ENCODE measurements around the gene AJAP1.
A peak's percentile ranks its signal among the peaks of the same experiment; 100 is the strongest.

The AJAP1 gene

DNA sequence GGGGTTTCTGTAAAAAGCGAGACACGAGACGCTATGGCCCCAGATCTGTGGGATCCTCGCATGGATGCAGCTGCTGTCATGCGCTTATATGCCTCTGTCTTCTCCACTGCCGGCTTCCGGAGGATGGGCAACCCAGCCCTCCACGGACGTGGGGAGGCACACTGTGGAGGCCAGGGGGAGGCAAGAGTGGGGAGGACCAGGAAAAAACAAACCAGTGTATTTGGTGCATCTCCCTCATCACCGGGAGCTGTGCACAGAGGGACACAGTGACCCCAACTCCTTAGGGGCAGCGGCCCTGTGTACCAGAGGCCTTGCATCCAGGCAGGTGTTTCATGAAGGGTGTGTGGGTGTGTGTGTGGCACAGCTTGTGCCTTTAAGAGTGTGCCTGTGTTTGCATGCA is 95.0 kb downstream of the AJAP1 start:
- DNase-seq = no peak
- H3K27me3 ChIP-seq (replicated peaks) = no peaks in the 10 kb centered on the region
- no peaks in the 10 kb centered on the region for H3K36me3 ChIP-seq (replicated peaks)
- TF ChIP-seq, protein P1, sequence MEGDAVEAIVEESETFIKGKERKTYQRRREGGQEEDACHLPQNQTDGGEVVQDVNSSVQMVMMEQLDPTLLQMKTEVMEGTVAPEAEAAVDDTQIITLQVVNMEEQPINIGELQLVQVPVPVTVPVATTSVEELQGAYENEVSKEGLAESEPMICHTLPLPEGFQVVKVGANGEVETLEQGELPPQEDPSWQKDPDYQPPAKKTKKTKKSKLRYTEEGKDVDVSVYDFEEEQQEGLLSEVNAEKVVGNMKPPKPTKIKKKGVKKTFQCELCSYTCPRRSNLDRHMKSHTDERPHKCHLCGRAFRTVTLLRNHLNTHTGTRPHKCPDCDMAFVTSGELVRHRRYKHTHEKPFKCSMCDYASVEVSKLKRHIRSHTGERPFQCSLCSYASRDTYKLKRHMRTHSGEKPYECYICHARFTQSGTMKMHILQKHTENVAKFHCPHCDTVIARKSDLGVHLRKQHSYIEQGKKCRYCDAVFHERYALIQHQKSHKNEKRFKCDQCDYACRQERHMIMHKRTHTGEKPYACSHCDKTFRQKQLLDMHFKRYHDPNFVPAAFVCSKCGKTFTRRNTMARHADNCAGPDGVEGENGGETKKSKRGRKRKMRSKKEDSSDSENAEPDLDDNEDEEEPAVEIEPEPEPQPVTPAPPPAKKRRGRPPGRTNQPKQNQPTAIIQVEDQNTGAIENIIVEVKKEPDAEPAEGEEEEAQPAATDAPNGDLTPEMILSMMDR (IDR thresholded peaks at IDR 0.05; ENCODE audit: low read depth, low read length, missing control alignments) = no peak
- no peak overlapping the region for H3K27ac ChIP-seq
- no peak overlapping the region for H3K4me3 ChIP-seq (ENCODE audit: low read depth, low read length)
- in situ Hi-C loops (cut with HindIII; ENCODE audit: low pct_ligation_motif_present, low sequenced_read_pairs) = no loop called here

DNA sequence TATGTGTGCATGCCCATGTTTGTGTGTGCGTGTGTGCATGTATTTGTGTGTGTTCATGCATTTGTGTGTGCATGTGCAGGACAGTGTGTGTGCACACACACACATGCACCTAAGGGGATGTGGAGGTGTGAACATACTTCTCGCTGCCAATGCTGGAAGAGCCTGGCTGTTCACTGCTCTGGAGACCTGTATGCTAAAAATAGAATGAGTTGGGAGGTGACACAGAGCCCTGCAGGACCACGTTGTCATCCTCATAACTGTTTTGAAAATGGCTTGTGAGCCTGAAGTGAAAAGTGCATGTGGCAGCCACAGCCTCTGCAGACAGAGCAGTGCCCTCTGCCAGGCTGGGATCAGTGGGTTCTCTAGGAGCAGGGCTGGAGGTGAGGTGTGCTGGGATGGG is 95.8 kb downstream of the AJAP1 start:
- Histone ChIP-seq H3K27me3 (replicated peaks) (no peaks in the 10 kb centered on the region), H3K4me3 (ENCODE audit: low read depth, low read length) (no peak overlapping the region), H3K27ac (no peak overlapping the region), H3K36me3 (replicated peaks) (no peaks in the 10 kb centered on the region)
- no peak for DNase-seq
- in situ Hi-C loops (cut with HindIII; ENCODE audit: low pct_ligation_motif_present, low sequenced_read_pairs) = no loop called here
- TF ChIP-seq, protein P1 (IDR thresholded peaks at IDR 0.05; ENCODE audit: low read depth, low read length, missing control alignments) = no peak

DNA sequence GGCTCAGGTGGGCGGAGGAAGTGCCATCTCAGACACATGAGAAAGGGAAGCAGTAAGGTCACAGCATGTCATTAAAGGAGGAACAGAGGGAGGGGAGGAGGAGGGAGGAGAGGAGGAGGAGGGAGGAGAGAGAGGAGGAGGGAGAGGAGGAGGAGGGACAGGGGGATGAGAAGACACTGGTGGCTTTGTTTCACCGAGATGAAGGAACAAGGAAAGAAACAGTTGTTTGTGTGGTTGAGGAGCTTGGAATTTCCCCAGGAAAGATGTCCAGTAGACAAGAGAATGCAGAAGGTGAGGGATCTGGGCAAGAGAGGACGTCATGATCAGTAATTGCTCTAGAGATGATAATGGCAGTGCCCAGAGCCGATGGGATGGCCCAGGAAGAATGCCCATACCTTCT is 97.7 kb downstream of the AJAP1 start:
- in situ Hi-C loops (cut with HindIII; ENCODE audit: low pct_ligation_motif_present, low sequenced_read_pairs) = no loop called here
- H3K36me3 ChIP-seq (replicated peaks) = no peaks in the 10 kb centered on the region
- H3K27ac ChIP-seq = no peak overlapping the region
- no peak overlapping the region for H3K4me3 ChIP-seq (ENCODE audit: low read depth, low read length)
- TF ChIP-seq, protein P1 (IDR thresholded peaks at IDR 0.05; ENCODE audit: low read depth, low read length, missing control alignments) = no peak
- H3K27me3 ChIP-seq (replicated peaks) = no peaks in the 10 kb centered on the region
- DNase-seq = no peak

DNA sequence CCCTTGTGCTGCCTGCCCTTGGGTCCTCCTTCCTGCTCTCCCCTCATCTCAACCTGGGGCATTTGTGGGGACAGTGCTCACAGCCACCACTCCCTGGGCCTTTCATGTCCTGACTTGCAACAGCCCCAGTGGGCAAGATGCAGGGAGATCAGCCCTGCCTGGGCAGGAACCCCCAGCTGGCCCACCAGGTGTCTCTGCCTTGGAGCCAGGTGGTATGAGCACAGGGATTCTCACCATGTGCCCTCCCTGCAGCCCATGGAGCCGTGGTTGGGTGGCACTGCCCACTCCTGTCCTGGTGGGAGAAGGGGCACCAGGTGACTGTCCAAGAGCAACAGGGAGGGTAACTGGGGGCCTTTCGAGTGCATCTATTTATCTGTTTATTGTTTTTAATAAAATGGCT is 100.4 kb downstream of the AJAP1 start:
- Histone ChIP-seq H3K27me3 (replicated peaks) (no peaks in the 10 kb centered on the region), H3K36me3 (replicated peaks) (no peaks in the 10 kb centered on the region), H3K27ac (no peak overlapping the region), H3K4me3 (ENCODE audit: low read depth, low read length) (no peak overlapping the region)
- DNase-seq = no peak
- TF ChIP-seq, protein P1 (IDR thresholded peaks at IDR 0.05; ENCODE audit: low read depth, low read length, missing control alignments) = no peak
- in situ Hi-C loops (cut with HindIII; ENCODE audit: low pct_ligation_motif_present, low sequenced_read_pairs) = no loop called here

DNA sequence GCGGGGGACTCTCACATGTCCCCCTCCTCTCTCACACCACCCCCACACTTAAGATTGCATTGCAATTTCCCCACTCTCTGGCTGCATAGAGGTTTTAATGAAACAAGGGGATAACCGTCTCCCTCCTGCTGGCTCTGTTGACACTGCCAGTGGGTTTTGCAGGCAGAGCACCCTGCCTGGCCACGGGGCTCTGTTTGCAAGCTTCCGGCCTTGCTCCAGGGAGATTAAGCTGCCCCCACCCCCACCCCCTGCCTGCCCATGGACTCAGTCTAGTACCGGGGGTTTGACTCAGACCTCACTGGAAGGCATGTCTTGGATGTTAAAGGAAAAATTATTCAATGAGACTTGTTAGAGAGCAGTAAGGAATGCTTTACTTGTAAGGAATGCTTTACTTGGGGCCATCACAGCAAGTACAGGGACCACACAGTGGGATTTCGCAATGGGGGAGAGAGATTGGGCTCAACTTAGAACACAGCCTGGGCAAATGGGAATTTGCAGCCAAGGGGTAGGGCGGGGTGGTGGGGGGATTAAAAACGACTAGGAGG is 101.0 kb downstream of the AJAP1 start:
- in situ Hi-C loops (cut with HindIII; ENCODE audit: low pct_ligation_motif_present, low sequenced_read_pairs) = no loop called here
- Histone ChIP-seq H3K4me3 (ENCODE audit: low read depth, low read length) (no peak overlapping the region), H3K36me3 (replicated peaks) (no peaks in the 10 kb centered on the region), H3K27ac (no peak overlapping the region), H3K27me3 (replicated peaks) (no peaks in the 10 kb centered on the region)
- TF ChIP-seq, protein P1 (IDR thresholded peaks at IDR 0.05; ENCODE audit: low read depth, low read length, missing control alignments) = no peak
- DNase-seq = peak; percentile 38

DNA sequence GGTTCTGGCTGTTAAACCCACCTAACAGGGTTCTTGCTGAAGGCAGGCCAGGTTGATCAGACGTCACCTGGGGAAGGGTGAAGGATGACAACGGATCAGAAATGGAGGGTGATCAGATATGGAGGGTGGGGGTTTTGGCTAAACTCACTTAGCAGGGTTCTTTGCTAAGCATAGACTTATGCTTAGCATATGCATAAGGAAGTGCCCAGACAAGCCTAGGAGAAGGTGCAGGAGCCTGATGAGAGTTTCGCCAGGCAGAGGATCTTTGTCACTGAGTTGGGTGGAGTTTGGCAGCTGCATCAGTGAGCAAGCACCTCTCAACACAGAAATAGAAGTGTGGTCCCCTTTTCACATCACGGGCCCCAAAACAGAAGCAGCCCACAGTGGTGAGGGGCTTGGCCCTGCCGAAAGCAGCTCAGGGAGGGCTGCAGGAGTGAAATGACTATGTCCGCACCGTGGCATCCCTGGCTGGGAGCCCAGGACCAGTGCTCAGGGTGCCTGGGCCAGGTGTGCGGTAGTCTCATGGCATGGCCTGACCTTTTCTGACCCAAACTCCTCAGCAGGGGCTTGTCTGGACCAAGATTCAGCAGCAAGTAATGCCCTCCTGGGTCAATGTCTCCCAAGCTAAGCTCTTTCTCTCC is 101.6 kb downstream of the AJAP1 start:
- no peaks in the 10 kb centered on the region for H3K36me3 ChIP-seq (replicated peaks)
- TF ChIP-seq, protein P1 (IDR thresholded peaks at IDR 0.05; ENCODE audit: low read depth, low read length, missing control alignments) = no peak
- in situ Hi-C loops (cut with HindIII; ENCODE audit: low pct_ligation_motif_present, low sequenced_read_pairs) = no loop called here
- H3K4me3 ChIP-seq (ENCODE audit: low read depth, low read length) = no peak overlapping the region
- no peak for DNase-seq
- no peaks in the 10 kb centered on the region for H3K27me3 ChIP-seq (replicated peaks)
- H3K27ac ChIP-seq = no peak overlapping the region
